A673 (cell line): ENCODE results near the gene TK2.

Source experiments
- CTCF ChIP-seq: fragments of 300-800, 200-600 bp; sonication (generic); conservative IDR thresholded peaks from 2 replicates; pipeline ENCODE4 v1.5.1; 2017; ENCODE audit warnings: low read depth, mild to moderate bottlenecking, antibody characterized with exemption, low read length, moderate library complexity, mixed read lengths
- EZH2 ChIP-seq: fragments of 200-600 bp; sonication (generic); IDR thresholded peaks from 2 replicates; pipeline ENCODE4 v1.6.1; 2017; ENCODE audit warnings: borderline replicate concordance, low read depth, mild to moderate bottlenecking, mixed read lengths, antibody characterized with exemption, low read length; ENCODE audit not compliant: poor library complexity, severe bottlenecking

DNA sequence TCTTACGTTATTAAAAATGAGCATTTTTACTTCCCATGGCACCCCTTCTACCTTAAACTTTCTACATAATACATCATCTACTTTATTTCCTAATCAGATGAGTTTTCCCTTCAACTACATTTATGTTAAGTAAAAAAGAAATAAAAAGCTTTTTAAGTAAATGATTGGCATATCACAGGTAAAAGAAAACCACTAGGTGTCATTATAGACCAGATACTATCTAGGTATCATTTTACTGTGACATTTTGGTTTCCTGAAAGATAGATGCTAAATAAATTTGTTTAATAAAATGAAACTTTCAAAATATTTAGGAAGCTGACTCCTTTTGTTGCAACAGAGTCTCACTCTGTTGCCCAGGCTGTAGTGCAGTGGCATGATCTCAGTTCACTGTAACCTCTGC is 12.5 kb upstream of the TK2 start:
- TF ChIP-seq CTCF (no peak; the same call in 1 of the 2 replicates), EZH2 (no peak)
